Activated naive CD8-positive, alpha-beta T cell treated with anti-CD3 and anti-CD28 coated beads, Interleukin-2, amount 50 U/mL, for 24 hours (primary cell): ENCODE results near the gene DMKN.
A peak's percentile ranks its signal among the peaks of the same experiment; 100 is the strongest.

Experiments
- ATAC-seq: fragments of 150-1000 bp; cut with Tn5 transposase; one replicate; pipeline ENCODE4 v1.10.0; 2021
- DNase-seq: peaks from one replicate; pipeline ENCODE4 v3.0.0; 2021
- H3K27ac Mint-ChIP-seq: one replicate; pipeline ENCODE4 v1.8.0; 2021; ENCODE audit warnings: mild to moderate bottlenecking, mixed read lengths
- H3K27me3 Mint-ChIP-seq: one replicate; pipeline ENCODE4 v1.8.0; 2021; ENCODE audit warnings: mixed read lengths
- H3K36me3 Mint-ChIP-seq: one replicate; pipeline ENCODE4 v1.8.0; 2021; ENCODE audit warnings: low read depth, mixed read lengths
- H3K4me1 Mint-ChIP-seq: one replicate; pipeline ENCODE4 v1.8.0; 2021; ENCODE audit warnings: mixed read lengths
- H3K4me3 Mint-ChIP-seq: one replicate; pipeline ENCODE4 v1.8.0; 2021; ENCODE audit warnings: mild to moderate bottlenecking, moderate library complexity, mixed read lengths
- H3K9me3 Mint-ChIP-seq: one replicate; pipeline ENCODE4 v1.8.0; 2021; ENCODE audit warnings: mixed read lengths

DMKN gene

GRCh38 chr19:35513628-35514281 is at the start of gene DMKN:
TSS of gene DMKN (minus strand) at chr19:35513649. CDS start at chr19:35513475, 174 bp downstream.
- no peak within 1 kb of the TSS for H3K4me3 Mint-ChIP-seq
- H3K4me1 Mint-ChIP-seq, result peaks cover 13% of the 10 kb centered on the region
- ATAC-seq (no peak), DNase-seq (no peak)
- no peak within 1 kb of the TSS for H3K27ac Mint-ChIP-seq
- peaks cover 44% of the 10 kb centered on the region for H3K27me3 Mint-ChIP-seq
- H3K36me3 Mint-ChIP-seq, result no peaks in the 10 kb centered on the region
- no peaks in the 10 kb centered on the region for H3K9me3 Mint-ChIP-seq

GRCh38 chr19:35562776-35563175 is 49.3 kb upstream of the DMKN start:
- DNase-seq (no peak), ATAC-seq (no peak)
- Mint-ChIP-seq H3K27me3 (peaks cover 45% of the 10 kb centered on the region), H3K4me1 (peaks cover 5% of the 10 kb centered on the region), H3K9me3 (no peaks in the 10 kb centered on the region), H3K27ac (no peak overlapping the region), H3K4me3 (no peak overlapping the region), H3K36me3 (no peaks in the 10 kb centered on the region)

GRCh38 chr19:35562336-35562735 is 48.9 kb upstream of the DMKN start:
- Mint-ChIP-seq H3K27me3 (peaks cover 46% of the 10 kb centered on the region), H3K27ac (no peak overlapping the region), H3K4me1 (peaks cover 5% of the 10 kb centered on the region), H3K9me3 (no peaks in the 10 kb centered on the region), H3K36me3 (no peaks in the 10 kb centered on the region), H3K4me3 (no peak overlapping the region)
- DNase-seq (no peak), ATAC-seq (no peak)

GRCh38 chr19:35561436-35561835 is 48.0 kb upstream of the DMKN start:
- ATAC-seq (no peak), DNase-seq (no peak)
- H3K4me3 Mint-ChIP-seq, result no peak overlapping the region
- peaks cover 46% of the 10 kb centered on the region for H3K27me3 Mint-ChIP-seq
- H3K4me1 Mint-ChIP-seq, result peaks cover 5% of the 10 kb centered on the region
- no peak overlapping the region for H3K27ac Mint-ChIP-seq
- no peaks in the 10 kb centered on the region for H3K9me3 Mint-ChIP-seq
- H3K36me3 Mint-ChIP-seq, result no peaks in the 10 kb centered on the region

GRCh38 chr19:35560677-35561076 is 47.2 kb upstream of the DMKN start:
- peak overlapping the region; percentile 3 for H3K4me3 Mint-ChIP-seq
- H3K4me1 Mint-ChIP-seq, result peaks cover 5% of the 10 kb centered on the region
- no peak for DNase-seq
- no peaks in the 10 kb centered on the region for H3K9me3 Mint-ChIP-seq
- no peak overlapping the region for H3K27ac Mint-ChIP-seq
- no peak for ATAC-seq
- H3K36me3 Mint-ChIP-seq, result no peaks in the 10 kb centered on the region
- peaks cover 46% of the 10 kb centered on the region for H3K27me3 Mint-ChIP-seq

- Mint-ChIP-seq H3K4me3 (no peak overlapping the region), H3K36me3 (no peaks in the 10 kb centered on the region), H3K27me3 (peaks cover 46% of the 10 kb centered on the region), H3K9me3 (no peaks in the 10 kb centered on the region), H3K27ac (no peak overlapping the region), H3K4me1 (peaks cover 5% of the 10 kb centered on the region)
- DNase-seq (no peak), ATAC-seq (no peak)
Observed at GRCh38 chr19:35560271-35560670, 46.8 kb upstream of the DMKN start.

- H3K4me3 Mint-ChIP-seq, result no peak overlapping the region
- DNase-seq (no peak), ATAC-seq (no peak)
- H3K36me3 Mint-ChIP-seq, result no peaks in the 10 kb centered on the region
- no peak overlapping the region for H3K27ac Mint-ChIP-seq
- H3K9me3 Mint-ChIP-seq, result no peaks in the 10 kb centered on the region
- H3K27me3 Mint-ChIP-seq, result peaks cover 46% of the 10 kb centered on the region
- peaks cover 5% of the 10 kb centered on the region for H3K4me1 Mint-ChIP-seq
Observed at GRCh38 chr19:35559781-35560180, 46.3 kb upstream of the DMKN start.

- no peak overlapping the region for H3K4me3 Mint-ChIP-seq
- peaks cover 46% of the 10 kb centered on the region for H3K27me3 Mint-ChIP-seq
- no peak overlapping the region for H3K27ac Mint-ChIP-seq
- DNase-seq (no peak), ATAC-seq (no peak)
- H3K4me1 Mint-ChIP-seq, result peaks cover 5% of the 10 kb centered on the region
- no peaks in the 10 kb centered on the region for H3K9me3 Mint-ChIP-seq
- H3K36me3 Mint-ChIP-seq, result no peaks in the 10 kb centered on the region
Observed at GRCh38 chr19:35559281-35559659, 45.8 kb upstream of the DMKN start.

GRCh38 chr19:35558400-35559280 is 45.2 kb upstream of the DMKN start:
- peaks cover 5% of the 10 kb centered on the region for H3K4me1 Mint-ChIP-seq
- H3K27ac Mint-ChIP-seq, result no peak overlapping the region
- H3K4me3 Mint-ChIP-seq, result no peak overlapping the region
- peaks cover 44% of the 10 kb centered on the region for H3K27me3 Mint-ChIP-seq
- H3K9me3 Mint-ChIP-seq, result no peaks in the 10 kb centered on the region
- no peak for DNase-seq
- ATAC-seq, result no peak
- no peaks in the 10 kb centered on the region for H3K36me3 Mint-ChIP-seq

- Mint-ChIP-seq H3K27me3 (peaks cover 41% of the 10 kb centered on the region), H3K9me3 (no peaks in the 10 kb centered on the region), H3K4me1 (peaks cover 5% of the 10 kb centered on the region), H3K27ac (no peak overlapping the region), H3K4me3 (peak overlapping the region; percentile 71), H3K36me3 (no peaks in the 10 kb centered on the region)
- DNase-seq (peak; percentile 64), ATAC-seq (peak; percentile 51)
Observed at GRCh38 chr19:35557539-35558399, 44.3 kb upstream of the DMKN start.

- H3K4me3 Mint-ChIP-seq, result peak overlapping the region; percentile 6
- ATAC-seq (no peak), DNase-seq (no peak)
- peaks cover 35% of the 10 kb centered on the region for H3K27me3 Mint-ChIP-seq
- H3K9me3 Mint-ChIP-seq, result no peaks in the 10 kb centered on the region
- no peaks in the 10 kb centered on the region for H3K36me3 Mint-ChIP-seq
- H3K4me1 Mint-ChIP-seq, result peaks cover 5% of the 10 kb centered on the region
- H3K27ac Mint-ChIP-seq, result no peak overlapping the region
Observed at GRCh38 chr19:35556846-35557538, 43.5 kb upstream of the DMKN start.

- no peak overlapping the region for H3K27ac Mint-ChIP-seq
- peaks cover 5% of the 10 kb centered on the region for H3K4me1 Mint-ChIP-seq
- no peaks in the 10 kb centered on the region for H3K36me3 Mint-ChIP-seq
- ATAC-seq (no peak), DNase-seq (no peak)
- H3K27me3 Mint-ChIP-seq, result peaks cover 30% of the 10 kb centered on the region
- H3K4me3 Mint-ChIP-seq, result no peak overlapping the region
- no peaks in the 10 kb centered on the region for H3K9me3 Mint-ChIP-seq
Observed at GRCh38 chr19:35556025-35556590, 42.7 kb upstream of the DMKN start.

GRCh38 chr19:35555301-35556005 is 42.0 kb upstream of the DMKN start:
- DNase-seq (no peak), ATAC-seq (no peak)
- Mint-ChIP-seq H3K4me1 (peaks cover 5% of the 10 kb centered on the region), H3K27ac (no peak overlapping the region), H3K36me3 (no peaks in the 10 kb centered on the region), H3K27me3 (peaks cover 24% of the 10 kb centered on the region), H3K4me3 (no peak overlapping the region), H3K9me3 (no peaks in the 10 kb centered on the region)
